AML-193 (cell line): ENCODE results near the gene TRA2A.

Experiments used
- DNase-seq, 2 experiments: peaks; one replicate each; lab custom pipeline; 2025; lab: John Stamatoyannopoulos, UW

The TRA2A gene

GRCh38 chr7:23470330-23471105 is 61.3 kb downstream of the TRA2A start, which contains the start of gene IGF2BP3:
Gene IGF2BP3 (minus strand): TSS chr7:23470491. CDS start chr7:23470110, 381 bp downstream.
- DNase-seq = no peak

DNA sequence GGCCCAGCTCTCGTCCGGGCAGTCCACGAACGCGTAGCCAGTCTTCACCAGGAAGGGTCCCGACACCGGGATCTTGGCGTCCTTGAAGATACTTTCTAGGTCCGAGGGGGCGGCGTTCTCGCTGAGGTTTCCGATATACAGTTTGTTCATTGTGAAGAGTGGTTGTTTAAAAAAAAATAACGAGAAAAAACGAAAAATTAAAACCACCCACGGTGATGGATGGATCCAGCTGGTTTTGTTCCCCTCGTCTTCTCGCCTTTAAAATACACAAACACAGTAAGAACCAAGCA is 61.9 kb downstream of the TRA2A start:
- DNase-seq = no peak

GRCh38 chr7:23469150-23469960 is 62.4 kb downstream of the TRA2A start:
- DNase-seq = no peak

- DNase-seq = no peak
These were observed 63.1 kb downstream of the TRA2A start for GRCh38 chr7:23468526-23469149.

GRCh38 chr7:23467806-23468525 is 63.8 kb downstream of the TRA2A start:
- no peak for DNase-seq

- DNase-seq = no peak
These were observed 64.4 kb downstream of the TRA2A start for GRCh38 chr7:23467291-23467805.

GRCh38 chr7:23462846-23463245 is 68.9 kb downstream of the TRA2A start:
- peak; percentile 15 to 19 for DNase-seq

DNA sequence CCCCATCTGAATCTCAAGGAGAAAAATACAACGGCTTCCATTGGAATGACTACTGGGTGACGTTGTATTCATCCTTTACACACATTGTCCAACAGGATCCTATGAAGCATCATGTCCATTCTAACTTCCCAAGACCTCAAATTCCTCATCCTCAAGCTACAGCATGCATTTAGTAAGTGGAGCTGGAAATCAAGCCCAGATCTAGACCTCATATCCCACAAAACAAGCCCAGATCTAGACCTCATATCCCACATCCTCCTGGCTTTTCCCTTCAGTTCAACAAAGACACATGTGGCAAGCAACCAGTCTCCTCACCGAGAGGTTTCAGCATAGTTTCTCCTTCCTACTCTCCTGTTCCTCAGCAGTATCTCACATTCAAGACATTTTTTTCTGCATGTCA is 73.7 kb downstream of the TRA2A start:
- DNase-seq = no peak

GRCh38 chr7:23456093-23456492 is 75.7 kb downstream of the TRA2A start:
- DNase-seq = no peak

- DNase-seq = no peak
These were observed 76.8 kb downstream of the TRA2A start for GRCh38 chr7:23454881-23455526.
